NCI-H345 (cell line): ENCODE data around the gene MIR17HG.
"Not testable (repeated sequence)": the region's sequence is repeated elsewhere in the genome, so short reads cannot be mapped to it uniquely, and the experiment has no call there.

Experiments
- DNase-seq: peaks from one replicate; lab custom pipeline; 2025; lab: John Stamatoyannopoulos, UW

The MIR17HG gene

GRCh38 chr13:91347996-91348905, 764 bp downstream of the MIR17HG start:
- DNase-seq, result no peak

DNA sequence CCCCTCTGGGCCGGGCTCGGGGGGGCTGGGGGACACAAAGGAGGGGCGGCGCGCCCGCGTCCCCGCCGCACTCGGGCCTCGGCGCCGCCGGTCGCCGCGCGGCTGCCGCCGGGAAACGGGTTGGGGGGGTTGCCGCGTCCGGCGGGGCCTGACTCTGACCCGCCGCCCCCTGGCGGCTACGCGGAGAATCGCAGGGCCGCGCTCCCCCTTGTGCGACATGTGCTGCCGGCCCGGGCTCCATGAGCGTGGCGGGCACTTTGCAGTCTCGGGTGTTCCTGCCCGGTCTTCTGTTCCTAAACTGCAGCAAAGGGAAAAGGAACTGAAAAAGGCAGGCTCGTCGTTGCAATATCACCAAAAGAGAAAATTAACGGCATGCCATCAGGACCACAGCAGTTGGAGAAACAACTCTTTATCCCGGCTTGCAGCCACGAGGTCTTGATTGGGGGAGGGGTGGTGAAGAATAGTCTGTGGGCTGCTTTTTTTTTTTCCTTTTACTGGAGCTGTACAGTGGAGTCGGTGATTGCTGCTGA, 1.5 kb downstream of the MIR17HG start:
- DNase-seq, result peak; percentile 89

- no peak for DNase-seq
These were observed 2.8 kb downstream of the MIR17HG start for GRCh38 chr13:91349992-91350911.

- DNase-seq, result no peak
These were observed 3.6 kb downstream of the MIR17HG start for GRCh38 chr13:91351123-91351522.

DNA sequence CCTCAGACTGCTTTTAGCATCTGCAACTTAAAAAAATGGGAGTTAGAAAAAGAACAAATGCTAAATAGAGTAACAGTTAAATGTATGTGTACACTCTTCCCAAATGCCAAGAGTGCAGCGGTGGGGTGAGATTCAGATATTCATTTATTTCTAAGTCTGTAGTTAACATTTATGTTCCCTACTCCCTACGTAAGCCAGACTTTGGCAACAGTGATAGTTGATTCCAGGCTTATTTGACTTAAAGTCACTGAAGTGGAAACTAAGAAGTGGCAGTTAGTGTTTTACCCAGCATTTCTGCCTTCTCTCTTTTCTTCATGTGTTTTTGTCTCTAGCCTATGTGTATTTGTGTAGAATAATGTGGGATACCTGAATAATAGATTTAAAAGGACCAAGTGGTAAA, 4.5 kb downstream of the MIR17HG start:
- DNase-seq, result no peak

DNA sequence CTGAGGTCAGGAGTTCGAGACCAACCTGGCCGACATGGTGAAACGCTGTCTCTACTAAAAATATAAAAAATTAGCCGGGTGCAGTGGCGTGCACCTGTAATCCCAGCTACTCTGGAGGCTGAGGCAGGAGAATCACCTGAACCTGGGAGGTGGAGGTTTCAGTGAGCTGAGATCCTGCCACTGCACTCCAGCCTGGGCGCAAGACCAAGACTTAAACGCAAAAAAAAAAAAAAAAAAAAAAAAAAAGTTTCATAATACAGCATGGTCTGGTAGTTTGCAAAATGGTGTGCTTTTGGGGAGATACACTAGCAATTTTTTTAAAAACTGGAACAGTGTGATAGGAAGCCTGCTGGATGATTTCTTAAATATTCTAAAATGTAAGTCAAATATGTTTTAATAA, 5.4 kb downstream of the MIR17HG start:
- DNase-seq, result not testable (repeated sequence)

DNA sequence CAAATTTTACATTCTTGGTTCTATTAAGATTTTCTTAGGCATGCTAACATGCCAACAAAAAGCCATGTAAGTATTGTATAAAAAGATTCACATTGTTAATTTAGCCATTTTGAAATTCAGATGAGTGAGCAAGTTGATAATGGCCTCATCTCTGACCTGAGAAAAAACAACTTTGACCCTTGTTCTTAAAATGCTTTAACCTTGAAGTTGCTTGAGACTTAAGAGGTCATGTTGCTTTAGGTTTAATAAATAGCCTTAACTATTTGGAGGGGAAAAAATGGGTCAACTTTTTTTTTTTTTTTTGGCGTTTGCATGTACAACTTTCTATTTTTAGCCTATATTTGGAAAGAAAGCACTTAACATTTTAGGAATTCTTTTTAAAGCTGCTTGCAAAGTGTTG, 6.0 kb downstream of the MIR17HG start:
- no peak for DNase-seq

DNA sequence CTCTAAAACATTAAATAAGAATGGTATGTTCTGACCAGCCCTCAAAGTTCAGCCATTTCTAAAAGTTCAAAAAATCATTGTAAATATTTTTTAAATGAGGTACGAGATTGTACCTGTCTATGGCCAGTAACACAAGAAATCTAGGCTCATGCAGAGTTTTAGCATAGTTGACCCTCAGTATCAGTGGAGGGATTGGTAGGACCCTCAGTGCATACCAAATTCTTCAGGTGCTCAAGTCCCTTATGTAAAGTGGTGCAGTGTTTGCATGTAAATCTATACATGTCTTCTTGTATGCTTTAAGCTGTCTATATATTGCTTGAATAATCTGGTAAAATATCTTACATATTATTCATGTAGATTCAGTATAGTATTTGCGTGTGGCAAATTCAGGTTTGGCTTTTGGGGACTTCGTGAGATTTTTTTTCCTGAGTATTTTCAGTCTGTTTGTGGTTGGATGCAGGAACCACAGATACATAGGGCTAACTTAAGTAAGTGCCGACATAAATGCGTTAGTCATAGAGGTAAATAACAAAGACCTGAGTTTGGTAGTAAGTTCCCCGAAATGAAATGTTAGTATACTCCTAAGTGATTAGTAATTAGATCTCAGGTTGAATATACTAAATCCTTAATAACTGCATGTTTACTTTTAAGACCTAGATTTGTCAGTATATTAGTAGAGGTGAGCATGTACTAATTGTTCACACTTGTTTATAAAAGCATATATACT, 7.8 kb downstream of the MIR17HG start:
- DNase-seq, result no peak

GRCh38 chr13:91355826-91356710, 8.6 kb downstream of the MIR17HG start:
- DNase-seq, result no peak

DNA sequence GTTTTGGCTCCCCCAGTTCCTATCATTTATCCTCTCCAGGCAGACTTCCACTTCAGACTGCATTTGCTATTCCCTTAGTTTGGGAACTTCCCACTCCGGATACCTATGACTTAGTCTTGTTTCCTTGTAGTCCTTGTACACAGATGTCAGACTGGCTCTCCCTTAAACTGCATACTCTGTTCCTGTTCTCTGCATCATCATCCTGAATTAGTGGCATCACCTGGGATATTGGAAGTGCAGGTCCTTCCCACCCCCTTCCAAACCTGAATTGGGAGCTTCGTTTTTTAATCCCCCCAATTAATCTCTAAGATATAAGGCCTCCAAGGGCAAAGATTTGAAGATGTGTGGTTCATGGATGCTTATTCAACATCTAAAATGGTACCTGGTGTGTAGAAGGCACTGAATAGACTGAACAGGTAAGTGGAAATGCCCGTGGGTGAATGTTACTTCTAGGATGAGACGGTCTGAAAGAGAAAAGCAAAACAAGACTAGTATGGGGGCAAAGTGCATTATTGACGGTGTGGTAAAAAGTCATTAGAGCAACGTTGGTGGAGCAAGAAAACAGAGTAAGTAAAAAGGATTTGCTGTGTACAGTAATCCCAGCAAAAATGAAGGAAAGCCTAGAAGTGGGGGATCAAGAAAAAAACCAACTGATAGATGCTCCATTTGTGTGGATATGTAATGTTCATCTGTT, 9.6 kb downstream of the MIR17HG start:
- no peak for DNase-seq

GRCh38 chr13:91357613-91358386, 10.3 kb downstream of the MIR17HG start:
- DNase-seq, result no peak

DNA sequence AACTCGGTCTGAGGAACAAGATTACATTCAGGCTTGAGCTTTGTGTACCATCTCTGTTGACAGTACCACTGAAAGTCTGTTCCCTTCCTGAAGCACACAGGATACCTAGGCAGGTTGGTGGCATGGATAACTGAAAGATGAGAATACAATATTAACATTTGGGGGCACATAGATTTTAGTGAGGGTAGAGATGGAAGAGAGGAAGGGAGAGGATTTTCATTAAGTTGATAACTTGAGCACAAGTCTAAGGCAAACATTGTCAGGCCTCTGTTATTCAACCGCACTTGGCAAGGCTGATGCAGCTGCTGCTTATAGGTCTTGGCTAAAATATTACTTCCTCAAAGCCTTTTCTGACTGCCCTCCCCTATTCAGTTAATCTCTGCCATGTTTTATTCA, 10.9 kb downstream of the MIR17HG start:
- no peak for DNase-seq

DNA sequence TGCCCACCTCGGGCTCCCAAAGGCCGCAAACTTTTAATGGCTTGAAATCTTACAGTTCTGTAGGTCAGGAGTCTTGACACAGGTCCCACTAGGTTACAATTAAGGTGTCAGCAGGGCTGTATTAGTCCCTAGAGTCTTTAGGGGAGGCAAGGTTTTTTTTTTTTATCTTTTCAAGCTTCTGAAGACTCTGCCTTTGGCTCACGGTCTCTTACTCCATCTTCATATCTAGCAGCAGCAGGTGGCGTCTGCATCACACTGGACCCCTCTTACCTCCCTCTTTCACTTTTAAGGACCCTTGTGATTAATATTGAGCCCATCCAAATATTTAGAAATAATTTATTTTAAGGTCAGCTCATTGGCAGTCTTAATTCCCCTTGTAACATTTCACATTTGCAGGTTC, 11.6 kb downstream of the MIR17HG start:
- DNase-seq, result no peak

GRCh38 chr13:91359631-91360030, 12.1 kb downstream of the MIR17HG start:
- DNase-seq, result no peak

GRCh38 chr13:91360246-91360751, 12.8 kb downstream of the MIR17HG start:
- no peak for DNase-seq

DNA sequence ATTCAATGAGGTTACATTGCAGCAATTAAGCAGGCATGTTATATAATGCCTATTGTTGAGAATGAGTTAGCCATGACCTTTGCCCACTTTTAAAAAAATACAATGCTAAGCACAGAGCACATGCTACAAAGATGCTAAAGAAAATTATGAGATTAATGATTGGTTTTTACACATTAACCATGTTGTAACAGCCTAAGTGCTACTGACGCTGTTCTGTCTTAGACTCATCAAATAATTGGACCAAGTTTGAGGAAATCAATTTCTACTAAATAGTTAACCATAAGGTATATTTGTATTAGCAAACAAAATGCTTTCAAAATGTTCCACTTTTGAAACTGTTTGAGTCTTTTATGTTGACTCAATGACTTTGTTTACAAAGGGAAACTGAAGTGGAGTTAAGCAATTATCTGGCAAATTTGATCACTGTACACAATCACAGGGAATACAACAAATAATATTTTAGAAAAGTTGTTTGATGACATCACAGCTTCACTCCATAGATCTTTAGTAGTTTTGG, 14.3 kb downstream of the MIR17HG start:
- DNase-seq, result no peak

DNA sequence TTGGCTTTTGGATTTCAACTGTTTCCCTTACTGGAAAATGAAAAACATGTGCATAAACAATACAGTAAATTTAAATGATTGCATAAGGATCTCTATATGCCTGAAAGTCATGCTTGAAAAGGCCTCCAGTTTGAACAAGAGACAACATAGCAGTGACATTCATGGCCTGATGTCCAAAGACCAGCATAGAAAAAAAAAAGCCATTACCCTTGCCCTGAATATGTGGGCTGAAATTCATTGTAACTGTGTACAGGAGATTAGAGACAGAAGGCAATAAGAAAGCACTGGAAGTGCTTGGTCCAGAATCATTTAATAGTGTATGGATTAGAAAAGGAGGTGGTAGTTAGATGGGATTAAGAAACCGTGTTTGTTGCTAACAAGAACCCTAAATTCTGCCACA, 15.4 kb downstream of the MIR17HG start:
- DNase-seq, result no peak

GRCh38 chr13:91368101-91368500, 20.6 kb downstream of the MIR17HG start:
- no peak for DNase-seq
